Transverse colon (tissue), 4 donors: ENCODE measurements around the gene CBX4. TPM values are rescaled to one million over a fixed set of nuclear protein-coding genes. Genes with fewer than 3 reads are reported as not detected.

Experiments
- DNase-seq: peaks from one replicate; pipeline ENCODE4 v3.0.0-alpha.2; 2019
- H3K27ac ChIP-seq, 4 donors: fragments of 200-600 bp; sonication (generic); 2 replicates each; pipeline ENCODE4 v1.5.1; 2016 to 2018; ENCODE audit warnings: inconsistent platforms in 4 of 4
- H3K27me3 ChIP-seq: fragments of 200-600 bp; sonication (generic); 2 replicates; pipeline ENCODE4 v1.5.1; 2017; ENCODE audit warnings: inconsistent platforms
- H3K36me3 ChIP-seq, 4 donors: fragments of 200-600 bp; sonication (generic); 2 replicates each; pipeline ENCODE4 v1.5.1; 2017 to 2019; ENCODE audit warnings: inconsistent platforms in 4 of 4
- H3K4me1 ChIP-seq, 4 donors: fragments of 200-600 bp; sonication (generic); 2 replicates each; pipeline ENCODE4 v1.5.1; 2017 to 2020; ENCODE audit warnings: inconsistent platforms in 4 of 4
- H3K4me3 ChIP-seq, 4 donors: fragments of 200-600 bp; sonication (generic); 1 replicate in 1 of 4; 2 replicates in 3 of 4; pipeline versions ENCODE4 v1.5.1 to v1.6.1; 2017 to 2019; ENCODE audit warnings: inconsistent platforms in 4 of 4
- H3K9me3 ChIP-seq, 2 donors: fragments of 200-600 bp; sonication (generic); 2 replicates each; pipeline ENCODE4 v1.5.1; 2017 to 2019; ENCODE audit warnings: inconsistent platforms in 2 of 2
- EP300 ChIP-seq: sonication (generic); formaldehyde crosslinking; IDR thresholded peaks from one replicate; pipeline ENCODE4 v1.6.1; 2017; ENCODE audit warnings: antibody characterized with exemption, low read depth
- POLR2A ChIP-seq: fragments of 450-650 bp; IDR thresholded peaks from one replicate; pipeline ENCODE4 v1.6.1; 2016; ENCODE audit warnings: antibody characterized with exemption, mild to moderate bottlenecking, moderate library complexity
- POLR2AphosphoS5 ChIP-seq, 3 donors: sonication (generic); formaldehyde crosslinking; IDR thresholded peaks; one replicate each; pipeline ENCODE4 v1.6.1; 2016; ENCODE audit warnings: antibody characterized with exemption in 3 of 3
- WGBS, 2 donors: methylation state at CpG; one replicate each; pipeline ENCODE4 v1.1.5; 2018; ENCODE audit warnings: low coverage in 1 of 2; 5-methylcytosine and 5-hydroxymethylcytosine counted together
- in situ Hi-C, 4 donors: fragments of 200-750 bp; cut with MboI; loops; one replicate each; pipeline versions ENCODE4 v1.15.0 to v1.15.1; 2017; ENCODE audit warnings: low sequenced_read_pairs in 3 of 4, low pct_ligation_motif_present in 1 of 4, low pct_unique_long_range_greater_than_20kb in 1 of 4
- intact Hi-C: fragments of 100-400 bp; cut with DNase I; formaldehyde crosslinking; loops from one replicate; pipeline ENCODE4 v1.15.1; 2023; ENCODE audit warnings: low total_unique reads
- total RNA-seq, 4 donors: library from RNA; depleted of rRNA; stranded (reverse); fragments of >200 nt; gene quantifications; one replicate each; pipeline ENCODE4 v1.1.0, GENCODE V29; 2016
- TF ChIP-seq, protein P1 (sequence below), 5 experiments: fragments of 200-600 bp in 3 of 5; fragments of 450-650 bp in 2 of 5; sonication (generic) in 3 of 5; IDR thresholded peaks; 1 replicate in 2 of 5; 2 replicates in 3 of 5; pipeline ENCODE4 v1.5.1; 2016 to 2017; ENCODE audit warnings: antibody characterized with exemption in 5 of 5, inconsistent platforms in 3 of 5, mild to moderate bottlenecking in 2 of 5, moderate library complexity in 1 of 5

The CBX4 gene
- total RNA-seq, 4 donors from 2014 or later, result 6.6 to 25.1 (median 8.3) TPM

DNA sequence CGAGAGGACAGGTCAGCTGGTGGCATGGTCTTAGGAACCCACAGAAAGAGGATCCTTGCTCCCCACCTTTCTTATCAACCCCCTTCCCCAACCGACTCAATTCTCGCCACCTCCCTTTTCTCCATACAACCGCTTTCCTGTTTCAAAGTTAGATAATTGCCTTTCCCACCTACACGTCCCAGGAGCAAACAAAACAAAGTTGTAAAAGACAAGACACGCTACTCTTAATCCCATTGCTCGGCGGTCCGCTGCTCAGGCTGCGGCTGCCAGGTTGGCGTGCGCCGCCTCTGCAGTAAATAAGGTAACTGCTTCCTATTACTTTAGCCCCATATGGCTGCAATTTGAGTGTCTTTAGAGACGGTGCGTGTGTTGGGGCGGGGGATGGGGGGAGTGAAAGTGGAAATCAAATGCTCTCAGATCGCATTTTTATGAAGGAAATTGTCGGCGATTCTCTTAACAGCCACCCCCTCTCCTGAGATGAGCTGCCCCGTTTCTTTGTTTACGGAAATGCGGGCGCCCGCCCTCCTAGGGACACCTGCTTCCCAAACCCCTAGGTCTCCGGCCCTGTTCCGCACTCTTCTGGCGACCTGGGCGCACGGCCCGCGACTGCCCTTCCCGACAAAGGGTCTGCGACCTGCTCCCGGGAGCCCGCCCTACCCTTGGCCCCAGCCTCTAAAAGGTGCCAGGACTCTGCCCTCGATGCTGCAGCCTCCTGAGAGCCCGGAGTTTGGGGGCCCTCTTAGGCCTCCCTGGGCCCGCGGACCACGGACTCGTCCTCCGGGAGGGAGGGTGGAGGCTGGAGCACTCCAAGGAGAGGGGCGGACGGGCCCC, 38.7 kb downstream of the CBX4 start:
- WGBS, 2 donors, result 2 to 3% methylated on average over 12 to 32 of the region's 44 CpGs

GRCh38 chr17:79799538-79800324, 39.5 kb downstream of the CBX4 start:
- Histone ChIP-seq H3K9me3 (no peaks in the 10 kb centered on the region), H3K36me3 (no peaks in the 10 kb centered on the region), H3K4me1 (peaks cover 18 to 66% (median 52%) of the 10 kb centered on the region in 4 donors), H3K27ac (no peak overlapping the region), H3K27me3 (peaks cover 72% of the 10 kb centered on the region), H3K4me3 (no peak overlapping the region)
- no peak for DNase-seq
- intact Hi-C loops (loop anchor here (5.0 kb wide), 1 partner anchor 43 kb away; no protein-coding TSS in a partner anchor), in situ Hi-C loops (loop anchor here in 2 of 4 donors (25.0 kb wide), 1 partner anchor 188 kb away; no protein-coding TSS in a partner anchor)
- 4 to 5% methylated on average over 5 to 31 of the region's 31 CpGs for WGBS, 2 donors
- TF ChIP-seq POLR2AphosphoS5 (IDR thresholded peaks at IDR 0.05) (no peak), EP300 (no peak), POLR2A (no peak)
- TF ChIP-seq, protein P1, sequence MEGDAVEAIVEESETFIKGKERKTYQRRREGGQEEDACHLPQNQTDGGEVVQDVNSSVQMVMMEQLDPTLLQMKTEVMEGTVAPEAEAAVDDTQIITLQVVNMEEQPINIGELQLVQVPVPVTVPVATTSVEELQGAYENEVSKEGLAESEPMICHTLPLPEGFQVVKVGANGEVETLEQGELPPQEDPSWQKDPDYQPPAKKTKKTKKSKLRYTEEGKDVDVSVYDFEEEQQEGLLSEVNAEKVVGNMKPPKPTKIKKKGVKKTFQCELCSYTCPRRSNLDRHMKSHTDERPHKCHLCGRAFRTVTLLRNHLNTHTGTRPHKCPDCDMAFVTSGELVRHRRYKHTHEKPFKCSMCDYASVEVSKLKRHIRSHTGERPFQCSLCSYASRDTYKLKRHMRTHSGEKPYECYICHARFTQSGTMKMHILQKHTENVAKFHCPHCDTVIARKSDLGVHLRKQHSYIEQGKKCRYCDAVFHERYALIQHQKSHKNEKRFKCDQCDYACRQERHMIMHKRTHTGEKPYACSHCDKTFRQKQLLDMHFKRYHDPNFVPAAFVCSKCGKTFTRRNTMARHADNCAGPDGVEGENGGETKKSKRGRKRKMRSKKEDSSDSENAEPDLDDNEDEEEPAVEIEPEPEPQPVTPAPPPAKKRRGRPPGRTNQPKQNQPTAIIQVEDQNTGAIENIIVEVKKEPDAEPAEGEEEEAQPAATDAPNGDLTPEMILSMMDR (IDR thresholded peaks at IDR 0.05), result no peak

More for the DNA sequence above, 38.7 kb downstream of the CBX4 start:
- Histone ChIP-seq H3K27me3 (peaks cover 80% of the 10 kb centered on the region), H3K36me3 (no peaks in the 10 kb centered on the region), H3K9me3 (no peaks in the 10 kb centered on the region), H3K4me3 (peak overlapping the region in 3 of 4 donors; percentile 9 to 44 (median 15)), H3K4me1 (peaks cover 18 to 66% (median 52%) of the 10 kb centered on the region in 4 donors), H3K27ac (no peak overlapping the region)
- DNase-seq, result peak; percentile 63
- in situ Hi-C loops (loop anchor here in 2 of 4 donors (25.0 kb wide), 1 partner anchor 187 kb away; no protein-coding TSS in a partner anchor), intact Hi-C loops (no loop called here)
- no peak for TF ChIP-seq EP300
- TF ChIP-seq POLR2AphosphoS5 (IDR thresholded peaks at IDR 0.05), result peak in 1 of 3 donors; percentile 4

GRCh38 chr17:79799174-79799537, 40.1 kb downstream of the CBX4 start:
- Histone ChIP-seq H3K27me3 (peaks cover 66% of the 10 kb centered on the region), H3K4me1 (peaks cover 18 to 63% (median 49%) of the 10 kb centered on the region in 4 donors), H3K9me3 (no peaks in the 10 kb centered on the region), H3K27ac (no peak overlapping the region), H3K36me3 (no peaks in the 10 kb centered on the region), H3K4me3 (no peak overlapping the region)
- in situ Hi-C loops (no loop called here), intact Hi-C loops (loop anchor here (5.0 kb wide), 1 partner anchor 43 kb away; no protein-coding TSS in a partner anchor)
- no peak for DNase-seq
- WGBS, 2 donors, result 4% methylated on average over 14 of the region's 23 CpGs; no CpG with 5 or more reads in 1 of the 2 donors
- TF ChIP-seq POLR2A (no peak), EP300 (no peak), POLR2AphosphoS5 (IDR thresholded peaks at IDR 0.05) (no peak)
- TF ChIP-seq, protein P1 (IDR thresholded peaks at IDR 0.05), result no peak

DNA sequence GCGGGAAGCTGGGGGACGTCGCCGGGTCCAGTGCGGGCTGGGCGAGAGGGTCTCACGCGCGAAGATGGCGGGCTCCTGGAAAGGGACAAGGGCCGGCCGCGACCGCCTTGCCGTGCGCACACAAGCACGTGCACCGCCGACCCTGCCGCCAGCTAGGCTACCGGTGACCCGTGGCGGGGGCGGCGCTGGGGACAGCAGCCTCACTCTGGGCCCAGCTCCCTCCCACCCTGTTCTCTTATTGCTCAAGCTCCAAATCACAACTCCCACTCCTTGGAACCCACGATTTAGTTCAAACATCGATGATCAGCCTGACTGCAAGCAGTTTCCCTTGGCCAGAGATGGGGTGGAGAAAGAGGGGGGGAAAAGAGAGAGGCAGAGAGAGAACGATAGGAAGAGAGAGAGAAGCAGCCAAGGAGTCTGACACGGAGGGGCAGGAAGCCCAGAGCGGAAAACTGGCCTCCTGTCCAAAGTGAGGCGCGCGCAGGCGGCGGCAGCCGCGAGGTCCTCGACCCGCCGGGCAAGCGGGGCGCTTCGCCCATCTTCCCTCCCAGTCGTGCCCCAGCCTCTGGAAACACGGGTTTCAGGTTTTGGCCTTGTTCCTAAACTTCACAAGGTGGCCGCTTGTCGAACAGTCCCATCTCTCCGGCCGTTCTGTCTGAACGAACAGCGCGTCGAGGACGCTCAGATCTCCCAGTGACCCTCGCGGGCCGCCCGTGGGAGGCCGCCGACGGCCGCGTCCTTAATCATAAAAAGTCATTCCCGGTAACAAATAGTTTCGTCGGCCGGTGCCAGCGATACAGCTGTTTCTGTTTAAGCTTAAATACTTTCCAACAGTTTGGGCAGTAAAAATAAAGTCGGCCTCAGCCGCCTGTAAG, 40.7 kb downstream of the CBX4 start:
- in situ Hi-C loops, result no loop called here
- no peak for DNase-seq
- Histone ChIP-seq H3K36me3 (no peaks in the 10 kb centered on the region), H3K4me1 (peaks cover 18 to 56% (median 46%) of the 10 kb centered on the region in 4 donors), H3K4me3 (peak overlapping the region in 2 of 4 donors; percentile 77 to 80), H3K27me3 (peaks cover 66% of the 10 kb centered on the region), H3K9me3 (no peaks in the 10 kb centered on the region), H3K27ac (no peak overlapping the region)
- intact Hi-C loops, result loop anchor here (5.0 kb wide), 1 partner anchor 44 kb away; no protein-coding TSS in a partner anchor
- 0 to 2% methylated on average over 4 to 50 of the region's 70 CpGs for WGBS, 2 donors
- TF ChIP-seq POLR2AphosphoS5 (IDR thresholded peaks at IDR 0.05) (no peak), EP300 (no peak), POLR2A (no peak)
- TF ChIP-seq, protein P1 (IDR thresholded peaks at IDR 0.05), result no peak
